NCI-H128 (cell line): ENCODE data around the gene SLC13A2.

Experiments used
- DNase-seq: peaks from one replicate; lab custom pipeline; 2025; ENCODE audit not compliant: unreplicated experiment; lab: John Stamatoyannopoulos, UW

Gene SLC13A2

DNA sequence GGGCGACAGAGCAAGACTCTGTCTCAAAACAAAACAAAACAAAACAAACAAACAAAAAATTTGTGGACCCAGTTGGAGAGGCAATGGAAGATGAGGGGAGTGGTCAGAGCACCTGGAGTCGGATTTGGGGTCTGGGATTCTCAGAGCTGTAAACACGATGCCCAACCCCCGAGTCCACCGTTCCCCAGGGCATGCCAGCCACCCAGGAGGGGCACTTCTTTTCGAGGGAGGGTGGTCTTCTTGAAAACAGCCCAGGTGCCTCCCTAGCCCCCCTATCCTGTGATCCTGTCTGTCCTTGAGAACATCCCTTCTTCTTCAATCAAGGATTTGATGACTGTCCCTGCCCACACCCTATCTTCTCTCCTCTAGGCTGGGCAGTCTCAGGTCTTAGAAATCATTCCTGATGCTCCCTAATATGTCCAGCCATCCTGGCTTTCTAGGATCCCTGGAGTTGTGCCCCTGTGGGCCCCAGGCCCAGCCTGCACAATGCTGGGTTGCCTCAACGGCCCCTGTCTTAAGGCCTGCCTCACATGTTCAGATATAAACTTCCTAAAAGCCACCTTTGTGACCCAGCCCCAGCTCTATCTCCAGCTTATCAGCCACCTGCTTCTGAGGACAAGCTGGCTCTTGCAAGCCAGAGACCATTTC is 3.1 kb upstream of the SLC13A2 start:
- no peak for DNase-seq

DNA sequence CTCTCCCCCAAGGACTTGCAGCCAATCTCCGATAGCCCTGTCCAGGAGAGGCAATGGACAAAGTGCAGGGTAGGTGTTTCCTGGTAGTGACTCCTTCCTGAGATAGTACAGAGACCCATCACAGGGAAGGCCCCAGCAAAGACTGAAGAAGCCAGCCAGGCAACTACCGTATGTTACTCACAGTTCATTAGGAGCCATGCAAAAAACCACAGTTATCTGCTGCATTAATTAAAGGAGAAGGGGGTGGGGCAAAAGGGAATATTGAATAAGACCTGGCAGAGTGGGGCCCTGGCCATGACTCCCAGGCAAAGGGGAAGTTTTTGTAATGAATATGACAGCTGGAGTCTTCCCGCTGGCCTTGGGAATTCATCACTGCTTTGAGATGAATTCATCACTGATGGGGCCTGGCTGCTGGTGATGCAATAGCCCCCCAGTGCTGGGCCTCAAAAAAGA is 2.5 kb upstream of the SLC13A2 start:
- DNase-seq: no peak

DNA sequence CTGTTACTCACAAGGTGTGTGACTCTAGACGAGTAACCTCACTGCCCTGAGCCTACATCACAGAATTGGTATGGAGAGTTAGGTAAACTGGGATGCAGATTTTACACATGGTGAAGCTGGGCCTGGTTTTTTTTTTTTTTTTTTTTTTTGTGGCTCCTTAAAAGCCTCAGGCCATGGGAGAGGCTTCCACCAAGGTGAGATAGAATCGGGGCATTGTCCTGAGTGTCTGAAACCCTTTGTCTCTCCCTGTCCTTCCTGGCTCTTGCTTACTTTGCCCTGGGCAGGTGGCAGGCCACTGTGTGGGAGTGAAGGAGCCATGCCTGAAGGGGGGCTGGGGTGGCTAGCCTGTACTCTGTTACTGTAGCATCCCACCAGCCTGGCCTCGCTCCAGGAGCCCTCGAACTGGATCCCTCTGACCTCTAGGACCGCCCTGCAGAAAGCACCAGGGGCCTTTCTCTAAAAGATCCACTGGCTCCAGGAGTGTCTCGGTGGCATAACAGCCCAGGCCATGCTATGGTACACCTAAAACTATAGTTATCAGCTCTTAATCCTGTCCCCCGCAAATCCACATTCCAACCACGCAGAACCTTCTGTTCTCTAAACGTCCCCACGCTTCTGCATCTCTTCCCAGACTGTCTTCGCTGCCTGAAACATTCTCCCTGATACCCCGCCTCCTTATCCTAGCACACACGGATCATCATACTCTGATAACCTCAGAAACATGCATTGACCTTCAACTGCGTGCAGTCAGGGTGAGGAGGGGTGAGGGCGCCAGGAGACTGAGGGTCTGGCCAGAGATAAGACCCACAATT is 1.7 kb upstream of the SLC13A2 start:
- DNase-seq: no peak

DNA sequence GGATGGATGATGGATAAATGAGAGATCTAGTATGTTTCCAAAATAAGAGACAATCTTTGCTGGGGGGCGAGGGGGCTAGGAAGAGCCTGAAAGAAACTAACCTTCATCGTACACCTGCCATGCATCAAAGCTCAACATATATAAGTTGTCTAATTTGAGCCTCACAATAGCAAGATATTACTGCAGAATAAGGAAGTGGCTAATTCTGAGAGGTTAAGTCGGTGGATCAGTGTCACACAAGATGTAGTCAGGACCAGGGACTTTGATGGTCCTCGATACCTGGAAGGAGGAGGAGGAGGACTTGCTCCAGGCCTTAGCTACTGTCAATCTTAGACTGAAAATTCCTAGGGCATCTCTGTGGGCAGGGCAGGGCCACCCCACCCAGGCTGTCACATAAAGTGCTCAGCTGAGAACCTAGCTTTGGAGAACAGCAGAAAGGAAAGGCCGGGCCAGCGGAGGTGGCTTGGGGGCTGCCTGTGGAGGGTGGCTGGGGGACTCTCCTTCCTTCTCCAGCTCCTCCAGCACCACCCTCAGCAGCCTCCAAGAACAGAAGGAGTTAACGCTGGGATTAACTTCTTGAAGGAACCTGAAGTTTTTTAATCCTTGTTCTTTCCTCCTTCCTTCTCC is 460 bp upstream of the SLC13A2 start:
- no peak for DNase-seq

DNA sequence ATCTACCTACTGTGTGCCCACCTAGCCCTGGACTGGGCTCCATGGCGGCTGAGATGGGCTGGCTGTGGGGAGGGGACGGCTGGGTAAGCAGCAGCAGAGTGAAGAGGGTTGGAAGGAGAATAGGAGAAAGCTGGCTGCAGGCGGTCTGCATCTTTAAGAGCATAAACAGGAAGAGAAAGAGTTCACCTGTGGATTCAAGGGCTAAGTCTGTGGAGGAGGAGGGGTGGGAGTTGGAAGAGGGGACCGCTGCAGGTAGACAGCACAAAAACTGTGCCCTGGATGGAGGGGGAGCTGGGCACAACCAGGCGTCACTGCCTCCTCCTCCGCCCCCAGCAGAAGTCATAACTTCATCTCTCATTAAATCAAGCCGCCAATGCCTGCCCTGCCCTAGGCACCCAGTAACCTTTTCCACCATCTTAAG is 677 bp downstream of the SLC13A2 start:
- DNase-seq: no peak

DNA sequence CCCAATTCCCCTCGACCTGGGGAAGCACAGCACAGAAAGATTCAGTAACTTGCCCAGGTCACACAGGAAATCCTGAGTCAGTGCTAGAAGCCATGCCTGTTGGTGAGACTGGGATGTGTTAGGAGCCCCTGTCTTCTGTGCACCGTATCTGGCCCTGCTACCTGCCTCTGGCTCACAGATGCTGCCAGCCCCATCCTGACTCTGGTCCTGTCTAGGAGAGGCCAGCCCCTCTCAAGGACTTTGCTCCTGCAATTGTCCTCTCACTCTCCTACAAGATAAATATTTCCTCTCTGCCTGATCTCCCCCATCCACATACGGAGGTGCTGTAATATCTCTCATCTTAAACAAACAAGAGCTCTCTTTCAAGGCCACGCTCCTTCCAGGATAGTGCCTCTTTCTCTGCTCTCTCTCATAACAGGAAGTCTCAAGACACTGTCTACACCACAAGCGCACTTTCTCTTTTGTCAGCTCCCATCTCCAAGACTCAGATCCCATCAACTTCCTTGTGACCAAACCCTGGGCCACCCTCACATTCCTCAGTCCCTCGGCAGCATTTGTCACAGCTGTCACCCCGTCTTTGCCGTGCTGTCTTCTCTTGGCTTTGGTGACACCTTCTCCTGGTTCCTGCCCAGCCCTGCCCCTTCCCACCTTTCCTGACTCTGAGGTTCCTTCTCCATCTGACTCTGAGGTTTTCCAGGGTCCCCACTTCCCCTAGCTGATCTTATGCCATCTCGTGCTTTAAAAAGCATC is 1.9 kb downstream of the SLC13A2 start:
- no peak for DNase-seq

DNA sequence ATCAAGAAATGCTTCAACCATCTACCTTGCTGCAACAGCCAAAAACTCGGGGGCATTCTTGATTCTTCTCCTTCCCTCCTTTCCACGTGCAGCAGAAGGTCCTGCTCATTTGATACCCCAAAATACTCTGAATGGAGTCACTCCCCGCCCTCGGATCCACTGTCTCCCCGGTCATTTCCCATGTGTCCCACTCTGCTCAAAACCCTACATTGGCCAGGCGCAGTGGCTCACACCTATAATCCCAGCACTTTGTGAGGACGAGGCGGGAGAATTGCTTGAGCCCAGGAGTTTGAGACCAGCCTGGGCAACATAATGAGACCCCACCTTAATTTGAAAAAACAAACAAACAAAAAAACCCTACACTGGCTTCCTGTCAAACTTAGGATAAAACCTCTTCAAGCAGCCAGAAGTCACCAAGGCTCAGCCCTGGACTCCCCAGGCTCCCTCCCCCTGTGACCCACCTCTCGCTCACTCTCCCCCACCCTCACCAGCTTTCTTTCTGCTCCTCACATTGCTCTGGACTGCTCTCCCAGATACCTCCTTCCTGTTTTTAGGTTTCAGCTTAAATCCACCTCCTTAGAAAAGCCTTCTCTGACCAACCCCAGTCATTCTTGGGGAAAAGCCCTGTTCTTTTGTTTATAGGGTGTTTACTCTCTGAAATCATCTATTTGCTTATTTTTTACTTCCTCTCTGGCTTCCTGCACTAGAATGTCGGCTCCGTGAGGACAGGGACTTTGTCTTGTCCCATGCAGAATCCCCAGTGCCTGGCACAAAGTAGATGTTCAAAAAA is 2.8 kb downstream of the SLC13A2 start:
- no peak for DNase-seq

DNA sequence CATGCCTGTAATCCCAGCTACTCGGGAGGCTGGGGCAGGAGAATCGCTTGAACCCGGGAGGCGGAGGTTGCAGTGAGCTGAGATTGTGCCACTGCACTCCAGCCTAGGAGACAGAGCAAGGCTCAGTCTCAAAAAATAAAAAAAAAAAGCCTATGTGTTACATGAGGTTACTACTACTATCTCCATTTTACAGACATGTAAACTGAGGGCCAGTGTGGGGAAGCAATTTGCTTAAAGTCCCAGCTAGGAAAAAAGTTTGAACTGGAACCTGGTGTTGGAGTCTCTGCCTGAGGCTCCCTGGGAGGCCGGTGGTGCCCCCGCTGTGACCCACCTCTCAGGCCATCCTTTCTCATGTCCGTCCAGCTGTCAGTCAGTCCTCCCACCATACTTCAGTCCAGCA is 4.5 kb downstream of the SLC13A2 start:
- no peak for DNase-seq

DNA sequence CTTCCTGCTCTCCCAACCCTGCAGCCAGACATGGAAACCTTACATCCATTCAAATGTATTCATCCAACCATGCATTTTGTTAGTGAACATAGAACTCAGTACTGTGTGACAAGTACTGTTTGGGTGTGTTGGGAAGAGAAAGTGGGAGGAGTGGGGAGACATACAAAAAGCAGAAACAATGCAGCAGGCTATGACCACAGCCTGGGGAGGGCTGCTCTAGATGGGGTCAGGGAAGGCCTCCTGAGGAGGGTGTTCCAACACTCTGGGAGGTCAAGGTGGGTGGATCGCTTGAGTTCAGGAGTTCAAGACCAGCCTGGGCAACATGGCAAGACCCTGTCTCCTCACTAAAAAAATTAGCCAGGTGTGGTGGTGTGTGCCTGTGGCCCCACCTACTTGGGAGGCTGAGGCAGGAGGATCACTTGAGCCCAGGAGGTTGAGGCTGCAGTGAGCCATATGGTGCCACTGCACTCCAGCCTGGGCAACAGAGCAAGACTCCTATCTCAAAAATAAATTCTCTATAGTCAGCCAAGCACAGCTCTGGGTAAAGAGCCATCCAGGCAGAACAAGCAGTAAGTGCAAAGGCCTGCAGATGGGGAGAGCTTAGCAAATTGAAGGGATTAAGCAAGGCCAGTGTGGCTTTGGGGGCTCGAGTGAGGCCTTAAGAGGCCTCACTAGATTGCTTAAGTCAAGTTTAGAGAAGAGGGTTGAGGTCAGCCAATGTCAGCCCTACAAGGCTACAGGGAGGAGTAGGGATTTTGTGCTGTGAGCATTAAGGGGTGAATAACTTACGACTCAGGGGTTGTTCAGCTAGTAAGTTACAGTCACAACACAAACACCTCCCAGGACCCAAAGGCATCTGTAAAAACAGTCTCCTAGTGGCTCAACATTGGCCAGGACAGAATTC is 5.5 kb downstream of the SLC13A2 start:
- no peak for DNase-seq

DNA sequence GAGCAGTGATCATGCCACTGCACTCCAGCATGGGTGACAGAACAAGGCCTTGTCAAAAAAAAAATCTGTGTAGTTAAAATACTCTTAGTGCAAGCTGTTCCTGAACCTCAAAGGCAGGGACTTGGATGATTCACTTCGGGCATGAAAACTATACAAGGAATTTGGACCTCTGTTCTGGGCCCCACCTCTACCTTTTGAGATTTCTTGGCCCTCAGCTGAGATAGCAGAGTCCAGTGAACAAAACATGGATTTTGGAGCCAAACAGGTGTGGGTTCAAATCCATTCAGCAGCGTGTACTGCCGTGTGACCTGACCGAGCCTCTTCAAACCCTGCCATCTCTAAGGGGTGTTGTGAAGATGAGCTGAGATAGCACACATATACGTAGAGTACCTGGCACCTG is 6.8 kb downstream of the SLC13A2 start:
- no peak for DNase-seq

DNA sequence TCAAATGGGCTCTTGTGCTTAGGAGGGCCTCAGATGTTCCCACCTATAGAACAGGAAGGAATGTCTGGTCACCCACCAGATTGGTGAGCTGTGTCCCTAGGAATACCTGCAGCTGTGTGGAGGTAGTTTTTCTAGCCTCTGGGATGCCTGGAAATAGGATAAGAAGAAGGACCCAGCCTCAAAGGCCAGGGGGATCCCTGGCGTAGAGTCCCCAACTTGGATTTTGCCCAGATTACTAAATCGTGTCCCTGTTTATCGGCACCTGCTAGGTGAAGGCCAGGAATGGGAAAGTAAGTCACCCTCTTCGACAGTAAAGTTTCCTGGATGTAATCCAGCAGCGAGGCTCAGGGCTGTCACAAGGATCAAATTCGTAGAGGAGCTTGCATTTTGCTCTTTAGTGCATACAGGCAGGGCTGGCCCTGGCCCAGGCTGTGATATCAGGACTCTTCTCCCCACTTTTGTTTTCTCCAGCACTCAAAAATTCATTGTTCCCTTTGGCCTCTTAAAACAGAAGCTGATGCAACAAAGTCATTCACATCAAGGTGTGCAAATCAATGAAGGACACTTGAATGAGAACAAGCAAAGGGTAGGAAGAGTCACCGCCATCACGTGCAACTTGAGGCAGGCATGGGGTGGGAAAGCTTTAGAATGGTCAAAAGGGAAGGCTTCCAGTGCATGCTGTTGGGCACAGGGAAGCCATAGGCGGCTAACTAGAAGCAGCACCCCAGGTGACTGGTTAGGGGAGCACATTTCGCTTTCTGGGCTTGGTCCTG is 7.5 kb downstream of the SLC13A2 start:
- no peak for DNase-seq

DNA sequence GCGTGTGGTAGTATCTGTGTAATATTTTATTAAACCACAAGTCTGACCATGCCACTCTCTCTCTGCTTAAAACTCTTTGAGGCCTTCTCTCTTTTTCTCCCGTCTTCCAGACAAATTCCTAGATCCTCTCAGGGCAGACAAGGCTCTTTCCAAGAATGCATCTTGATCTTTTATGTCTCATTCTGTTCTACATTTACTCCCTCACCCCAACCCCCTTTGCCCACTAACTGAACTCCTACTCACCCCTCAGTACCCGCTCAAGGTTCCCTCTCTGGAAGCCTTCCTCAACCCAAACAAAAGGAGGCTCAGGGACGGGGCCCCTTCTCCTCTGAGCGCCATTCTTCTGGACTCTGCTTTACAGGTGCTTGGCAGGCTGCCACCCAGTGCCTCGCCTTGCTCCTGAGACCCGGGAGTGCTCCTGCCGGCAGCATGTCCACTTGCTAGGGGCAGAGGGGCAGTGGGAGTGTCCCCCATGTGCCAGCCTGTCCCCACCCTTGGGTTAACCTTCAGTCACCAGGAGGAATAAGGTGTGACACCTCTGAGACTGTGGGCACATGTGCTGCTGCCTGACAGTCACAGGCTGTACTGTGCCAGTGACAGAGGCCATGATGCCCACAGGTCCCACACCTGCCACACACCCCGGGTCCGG is 9.2 kb downstream of the SLC13A2 start:
- no peak for DNase-seq

DNA sequence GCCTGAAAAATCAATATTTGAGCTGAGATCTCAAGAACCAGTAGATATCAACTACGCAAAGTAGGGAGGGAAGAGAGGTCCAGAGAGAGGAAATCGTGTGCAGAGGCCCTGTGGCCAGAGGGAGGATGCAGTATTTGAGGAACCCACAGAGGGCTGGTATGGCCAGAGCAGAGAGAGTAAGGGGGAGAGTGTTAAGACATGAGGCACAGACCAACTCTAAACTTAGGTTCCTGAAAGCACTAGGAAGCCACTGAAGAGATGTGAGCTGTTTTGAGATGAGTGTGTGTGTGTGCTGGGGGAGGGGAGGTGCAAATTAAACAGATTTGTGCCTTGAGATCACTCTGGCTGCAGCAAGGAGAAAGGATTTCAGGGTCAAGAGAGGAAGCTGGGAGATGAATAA is 10.9 kb downstream of the SLC13A2 start:
- DNase-seq: no peak

DNA sequence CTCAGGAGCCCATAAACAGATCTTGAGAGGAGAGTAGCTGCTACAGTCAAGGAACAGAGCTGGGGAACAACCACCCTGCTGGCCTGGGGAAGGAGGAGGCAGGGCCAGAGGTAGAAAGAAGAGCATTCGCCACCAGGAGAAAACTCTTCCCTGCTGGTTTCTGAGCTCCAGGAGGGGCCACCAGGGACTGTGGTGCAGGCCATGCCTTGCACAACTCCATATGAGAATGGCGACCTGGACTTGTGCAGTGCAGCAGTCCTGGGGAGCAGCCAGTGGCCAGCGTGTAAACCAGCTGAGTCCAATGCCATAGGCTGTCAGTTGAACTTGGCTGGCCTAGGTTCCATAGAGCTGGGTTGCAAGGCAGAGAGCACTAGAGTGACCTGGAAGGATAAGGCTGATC is 11.6 kb downstream of the SLC13A2 start:
- no peak for DNase-seq

DNA sequence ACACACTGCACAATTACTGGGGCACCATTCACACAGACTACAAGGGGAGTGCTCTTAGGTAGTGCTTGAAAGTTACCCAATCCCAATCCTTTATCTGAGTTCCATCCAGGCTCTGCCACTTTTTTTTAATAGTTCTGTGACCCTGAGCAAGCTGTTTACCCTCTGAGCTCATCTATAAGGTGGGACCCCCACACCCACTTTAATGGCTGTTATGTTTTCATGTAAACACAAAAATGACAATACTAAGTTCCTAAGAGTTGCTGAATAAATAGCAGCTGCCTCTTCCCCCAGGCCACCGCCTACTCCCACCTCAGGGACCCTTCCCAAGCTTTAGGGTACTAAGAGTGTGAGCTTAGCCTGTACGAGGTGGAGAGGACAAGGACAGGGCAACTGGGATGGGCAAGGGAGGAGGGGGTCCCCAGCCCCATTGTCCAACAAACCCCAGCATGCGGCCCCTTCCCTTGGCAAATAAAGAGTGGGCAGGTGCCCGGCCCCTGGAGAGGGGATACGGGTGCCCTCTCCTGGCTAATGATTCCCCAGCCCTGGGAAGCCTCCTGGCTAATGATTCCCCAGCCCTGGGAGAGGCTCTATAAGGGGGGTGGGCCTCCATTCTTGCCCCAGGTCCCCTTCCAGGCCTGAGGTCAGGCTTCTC is 14.6 kb downstream of the SLC13A2 start:
- no peak for DNase-seq

DNA sequence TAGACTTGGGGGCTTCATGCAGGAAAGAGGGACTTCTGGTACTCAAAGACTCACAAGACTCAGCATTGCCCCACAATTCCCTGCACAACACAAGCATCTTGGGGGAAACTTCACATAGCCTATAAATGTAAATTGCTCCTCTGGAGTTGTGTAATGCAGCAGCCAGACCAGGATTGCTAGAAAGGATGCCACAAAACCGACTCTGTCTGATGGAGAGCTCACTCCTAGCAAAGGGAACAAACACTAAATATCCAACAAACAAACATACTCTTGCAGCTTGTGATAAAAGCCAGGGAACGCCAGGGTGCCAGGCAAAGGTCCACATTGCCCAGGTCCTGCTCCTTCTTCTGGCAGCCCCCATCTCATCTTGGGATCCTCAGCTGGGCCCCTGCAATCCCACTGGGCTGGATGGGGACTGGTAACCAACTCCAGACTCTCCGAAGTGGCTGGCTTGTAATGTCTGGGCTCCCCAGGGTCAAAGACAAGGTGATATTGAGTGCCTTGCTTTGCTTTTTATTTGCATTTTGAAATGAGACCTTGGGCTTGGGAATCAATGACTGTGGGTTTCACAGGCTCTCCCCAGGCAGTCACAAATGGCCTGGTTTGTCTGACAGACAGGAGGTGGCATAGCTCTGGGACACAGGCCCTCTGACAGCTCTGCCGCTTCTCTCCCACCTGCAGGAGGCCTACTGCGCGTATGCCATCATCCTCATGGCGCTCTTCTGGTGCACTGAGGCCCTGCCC is 15.3 kb downstream of the SLC13A2 start:
- no peak for DNase-seq

DNA sequence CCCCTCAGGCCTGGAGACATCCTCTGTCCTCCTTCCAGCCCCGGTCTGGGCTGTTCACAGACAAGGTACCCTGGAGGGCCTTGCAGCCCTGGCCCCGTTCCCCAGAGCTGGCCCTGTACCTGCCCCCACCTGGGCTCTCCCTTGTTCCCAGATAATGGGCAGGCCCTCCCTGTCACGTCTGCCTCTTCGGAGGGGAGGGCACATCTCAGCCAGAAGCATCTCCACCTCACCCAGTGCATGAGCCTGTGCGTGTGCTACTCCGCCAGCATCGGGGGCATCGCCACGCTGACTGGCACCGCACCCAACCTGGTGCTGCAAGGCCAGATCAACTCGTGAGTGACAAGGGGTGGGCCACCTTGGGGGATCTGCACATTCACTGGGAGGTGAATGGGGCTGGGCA is 17.8 kb downstream of the SLC13A2 start:
- no peak for DNase-seq
